ENCODE data around the gene GAD1. TPM values are rescaled to one million over a fixed set of nuclear protein-coding genes. Genes with fewer than 3 reads are reported as not detected.

GAD1 gene
- total and polyA plus RNA-seq, 2 of the 4 experiments (the other 2 are of a cell fraction) = not detected

- TF ChIP-seq MAZ (IDR thresholded peaks at IDR 0.05; ENCODE audit: borderline replicate concordance, low read depth, low read length) (no peak), RAD21 (IDR thresholded peaks at IDR 0.05; ENCODE audit: low read length) (no peak), RFX5 (IDR thresholded peaks at IDR 0.05; ENCODE audit: low read depth, low read length) (no peak)
Observed at GRCh38 chr2:170813611-170814532, 2.8 kb upstream of the GAD1 start (continued).

DNA sequence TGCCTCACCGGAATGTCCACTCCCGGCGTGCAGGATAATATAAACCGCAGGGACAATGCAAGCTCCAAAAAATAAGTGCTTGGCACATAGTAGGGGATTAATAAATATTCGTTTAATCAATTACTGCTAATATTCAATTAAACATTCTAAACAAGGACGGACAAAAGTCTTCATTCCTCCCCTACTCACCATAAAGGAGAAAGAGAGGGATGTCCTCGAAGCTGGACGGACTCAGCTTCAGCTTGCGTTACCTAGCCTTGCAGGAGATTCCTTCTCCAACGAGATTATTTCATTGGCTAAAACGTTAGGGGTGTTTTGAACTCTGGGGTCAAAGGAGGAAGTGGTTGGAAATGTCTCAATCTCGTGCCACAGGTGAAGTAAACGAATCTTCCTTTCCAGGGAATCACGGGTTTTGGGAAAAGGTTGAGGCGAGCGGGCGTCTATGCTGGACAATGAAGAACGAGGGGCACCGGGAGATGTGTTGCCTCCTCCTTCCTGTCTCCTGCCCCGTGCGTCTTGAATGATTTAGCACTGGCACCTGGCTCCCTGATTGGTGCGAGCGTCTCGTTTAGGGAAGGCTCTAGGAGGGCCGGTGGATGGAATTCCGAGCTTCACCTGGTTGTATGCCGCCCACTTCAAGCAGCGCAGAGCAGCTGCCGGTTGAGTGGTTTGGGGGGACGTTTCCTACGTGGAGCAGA is 2.0 kb upstream of the GAD1 start:
- dilution Hi-C loops (cut with HindIII; ENCODE audit: low sequenced_read_pairs, unreplicated experiment) = loop anchor here (25.0 kb wide), 1 partner anchor 402 kb away; no protein-coding TSS in a partner anchor

More for the DNA sequence above, 2.0 kb upstream of the GAD1 start:
- H3K14ac ChIP-seq (replicated peaks; ENCODE audit: low read depth, low read length) = no peak overlapping the region
- peaks cover 1% of the 10 kb centered on the region; the same call in 1 of the 2 replicates for H3K4me1 ChIP-seq (ENCODE audit: control insufficient read depth, insufficient read depth, low read length)
- H3K18ac ChIP-seq (ENCODE audit: low read depth, low read length) = no peak overlapping the region
- H3K9me1 ChIP-seq (ENCODE audit: insufficient read depth, low read length) = no peaks in the 10 kb centered on the region
- H3K4me3 ChIP-seq (ENCODE audit: insufficient read depth, low read depth, low read length) = no peak overlapping the region
- no peaks in the 10 kb centered on the region for H3K9me3 ChIP-seq (ENCODE audit: control insufficient read depth, insufficient read depth, low read length)
- no peaks in the 10 kb centered on the region for H3K79me1 ChIP-seq (ENCODE audit: low read depth in 1 of 2, low read length in 2 of 2)
- in situ Hi-C loops (cut with MboI; ENCODE audit: low sequenced_read_pairs) = loop anchor here (10.0 to 25.0 kb wide), 4 partner anchors 410 to 1377 kb away; no protein-coding TSS in a partner anchor
- intact Hi-C loops (cut with micrococcal nuclease) = loop anchor here (10.0 kb wide), 1 partner anchor 880 kb away; no protein-coding TSS in a partner anchor
- no peak overlapping the region for H3K27ac ChIP-seq (ENCODE audit: insufficient read depth, low read length)
- BruUV-seq (replicated peaks) = no TSS peak
- H3K4me2 ChIP-seq (ENCODE audit: low read depth, low read length) = no peak overlapping the region
- H3K23ac ChIP-seq (ENCODE audit: low read depth, low read length) = no peak overlapping the region
- no peak overlapping the region for H3K4ac ChIP-seq (ENCODE audit: low read depth, low read length)
- H4K8ac ChIP-seq (ENCODE audit: low read depth in 2 of 2, low read length in 2 of 2) = no peak overlapping the region
- H2BK120ac ChIP-seq (ENCODE audit: low read depth, low read length) = no peak overlapping the region
- no peaks in the 10 kb centered on the region for H3K36me3 ChIP-seq (ENCODE audit: control insufficient read depth, insufficient read depth, low read length)
- H2AFZ ChIP-seq (replicated peaks; ENCODE audit: low read length, poor library complexity) = no peak overlapping the region
- H4K5ac ChIP-seq (ENCODE audit: low read depth, low read length) = no peak overlapping the region
- ATAC-seq (ENCODE audit: low read depth) (no peak), DNase-seq (no peak)
- no peak overlapping the region for H2BK15ac ChIP-seq (ENCODE audit: low read depth, low read length)
- H2BK20ac ChIP-seq (ENCODE audit: low read depth, low read length) = no peak overlapping the region
- peaks cover 63% of the 10 kb centered on the region for H3K27me3 ChIP-seq (ENCODE audit: control insufficient read depth, insufficient read depth, low read length)
- no peaks in the 10 kb centered on the region for H4K20me1 ChIP-seq (ENCODE audit: insufficient read depth, low read length)
- no peak overlapping the region for H2BK5ac ChIP-seq (ENCODE audit: low read depth, low read length, poor library complexity, severe bottlenecking)
- 12% methylated on average over 5 of the region's 31 CpGs; no CpG with 5 or more reads in 1 of the 2 experiments for WGBS, 2 experiments (ENCODE audit: extremely low coverage in 2 of 2, insufficient read length in 1 of 2)
- ChIA-PET CTCF (interaction anchor here (1.0 to 1.4 kb wide), 2 partner anchors 424 to 490 kb away, joined by 3 read pairs; no protein-coding TSS in a partner anchor), POLR2A (ENCODE audit: unreplicated experiment) (no interaction called here)
- no peak overlapping the region for H2AK9ac ChIP-seq (replicated peaks; ENCODE audit: low read depth, low read length, poor library complexity)
- no peak overlapping the region for H3K9ac ChIP-seq (ENCODE audit: low read depth, low read length)
- TF ChIP-seq RCOR1 (IDR thresholded peaks at IDR 0.05; ENCODE audit: insufficient replicate concordance, low read length) (no peak), CHD1 (IDR thresholded peaks at IDR 0.05; ENCODE audit: low read depth, low read length) (no peak)
- no peak overlapping the region for H3K56ac ChIP-seq (ENCODE audit: extremely low read depth, insufficient read depth, low read length)
- H2AK5ac ChIP-seq (ENCODE audit: low read depth, low read length) = no peak overlapping the region
- H4K91ac ChIP-seq (ENCODE audit: insufficient read depth, low read depth, low read length) = no peak overlapping the region

Data from IMR-90 (cell line).